ENCODE measurements around the gene C11orf58. TPM values are rescaled to one million over a fixed set of nuclear protein-coding genes. Genes with fewer than 3 reads are reported as not detected.

C11orf58 gene
- total and polyA plus RNA-seq, 8 donors: 87.9 to 405 (median 353) TPM

DNA sequence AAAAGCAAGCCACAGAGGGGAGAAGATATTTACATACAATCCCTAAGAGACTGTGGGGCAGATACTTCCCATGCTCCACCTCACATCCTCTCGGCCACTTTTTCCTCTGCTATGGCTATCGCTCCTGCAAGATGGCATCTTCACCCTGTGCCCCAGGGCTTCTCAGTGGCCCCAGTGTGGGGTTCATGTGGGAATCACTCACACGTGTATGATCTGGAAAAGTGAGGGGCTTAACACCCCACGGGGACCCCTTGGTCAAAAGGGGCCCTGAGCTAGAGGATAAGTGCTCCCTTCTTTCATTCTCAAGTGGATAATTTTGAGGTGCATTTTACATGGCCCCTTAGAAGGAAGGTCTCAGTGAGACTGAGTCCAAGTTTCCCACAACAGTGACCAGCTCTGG is 28.7 kb downstream of the C11orf58 start:
- intact Hi-C loops (cut with DNase I): no loop called here
- ATAC-seq (no peak), DNase-seq (no peak)
- Histone ChIP-seq H3K36me3 (no peaks in the 10 kb centered on the region), H3K27ac (no peak overlapping the region), H3K4me3 (no peak overlapping the region), H3K9me3 (no peaks in the 10 kb centered on the region), H3K4me1 (no peaks in the 10 kb centered on the region), H3K27me3 (no peaks in the 10 kb centered on the region)
- TF ChIP-seq, protein P1, sequence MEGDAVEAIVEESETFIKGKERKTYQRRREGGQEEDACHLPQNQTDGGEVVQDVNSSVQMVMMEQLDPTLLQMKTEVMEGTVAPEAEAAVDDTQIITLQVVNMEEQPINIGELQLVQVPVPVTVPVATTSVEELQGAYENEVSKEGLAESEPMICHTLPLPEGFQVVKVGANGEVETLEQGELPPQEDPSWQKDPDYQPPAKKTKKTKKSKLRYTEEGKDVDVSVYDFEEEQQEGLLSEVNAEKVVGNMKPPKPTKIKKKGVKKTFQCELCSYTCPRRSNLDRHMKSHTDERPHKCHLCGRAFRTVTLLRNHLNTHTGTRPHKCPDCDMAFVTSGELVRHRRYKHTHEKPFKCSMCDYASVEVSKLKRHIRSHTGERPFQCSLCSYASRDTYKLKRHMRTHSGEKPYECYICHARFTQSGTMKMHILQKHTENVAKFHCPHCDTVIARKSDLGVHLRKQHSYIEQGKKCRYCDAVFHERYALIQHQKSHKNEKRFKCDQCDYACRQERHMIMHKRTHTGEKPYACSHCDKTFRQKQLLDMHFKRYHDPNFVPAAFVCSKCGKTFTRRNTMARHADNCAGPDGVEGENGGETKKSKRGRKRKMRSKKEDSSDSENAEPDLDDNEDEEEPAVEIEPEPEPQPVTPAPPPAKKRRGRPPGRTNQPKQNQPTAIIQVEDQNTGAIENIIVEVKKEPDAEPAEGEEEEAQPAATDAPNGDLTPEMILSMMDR (IDR thresholded peaks at IDR 0.05): no peak

DNA sequence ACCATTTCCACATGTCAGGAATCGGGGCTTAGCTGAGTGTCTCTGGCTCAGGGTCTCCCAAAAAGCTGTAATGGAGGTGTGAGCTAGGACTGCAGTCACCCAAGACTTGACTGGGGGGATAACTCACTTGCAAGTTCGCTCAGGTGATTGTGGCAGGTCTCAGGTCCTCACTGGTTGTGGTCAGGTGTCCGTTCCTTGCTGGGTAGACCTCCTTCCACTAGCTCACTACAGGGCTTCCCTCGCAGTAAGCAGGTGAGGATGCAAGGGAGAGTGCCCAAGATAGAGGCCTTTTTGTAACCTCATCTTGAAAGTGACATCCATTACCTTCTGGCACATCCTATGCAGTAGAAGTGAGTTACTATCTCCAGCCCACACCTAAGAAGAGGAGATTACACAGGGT is 29.5 kb downstream of the C11orf58 start:
- Histone ChIP-seq H3K27me3 (no peaks in the 10 kb centered on the region), H3K4me3 (no peak overlapping the region), H3K27ac (no peak overlapping the region), H3K4me1 (no peaks in the 10 kb centered on the region), H3K36me3 (no peaks in the 10 kb centered on the region), H3K9me3 (no peaks in the 10 kb centered on the region)
- TF ChIP-seq, protein P1 (IDR thresholded peaks at IDR 0.05): no peak
- DNase-seq (no peak), ATAC-seq (no peak)
- intact Hi-C loops (cut with DNase I): no loop called here

DNA sequence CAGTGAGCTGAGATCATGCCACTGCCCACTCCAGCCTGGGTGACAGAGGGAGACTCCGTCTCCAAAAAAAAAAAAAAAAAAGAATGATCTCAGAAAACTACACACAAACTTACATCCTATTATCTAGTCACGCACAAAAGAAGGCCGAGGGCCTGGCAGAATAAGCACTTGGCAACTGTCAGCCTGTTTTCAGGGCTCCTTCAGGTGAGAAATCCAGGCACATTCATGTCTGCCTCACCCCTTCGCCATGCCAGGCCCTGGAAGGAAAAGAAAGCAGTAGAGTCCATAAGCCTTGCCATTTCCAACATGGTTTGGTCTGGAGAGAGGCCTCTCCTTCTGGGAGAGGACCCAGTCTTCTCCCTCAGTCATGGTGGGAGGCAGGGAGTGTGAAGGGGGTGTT is 30.9 kb downstream of the C11orf58 start:
- Histone ChIP-seq H3K27me3 (no peaks in the 10 kb centered on the region), H3K9me3 (no peaks in the 10 kb centered on the region), H3K36me3 (no peaks in the 10 kb centered on the region), H3K27ac (no peak overlapping the region), H3K4me1 (no peaks in the 10 kb centered on the region), H3K4me3 (no peak overlapping the region)
- DNase-seq: no peak
- TF ChIP-seq, protein P1 (IDR thresholded peaks at IDR 0.05): no peak
- intact Hi-C loops (cut with DNase I): no loop called here
- ATAC-seq: no peak

DNA sequence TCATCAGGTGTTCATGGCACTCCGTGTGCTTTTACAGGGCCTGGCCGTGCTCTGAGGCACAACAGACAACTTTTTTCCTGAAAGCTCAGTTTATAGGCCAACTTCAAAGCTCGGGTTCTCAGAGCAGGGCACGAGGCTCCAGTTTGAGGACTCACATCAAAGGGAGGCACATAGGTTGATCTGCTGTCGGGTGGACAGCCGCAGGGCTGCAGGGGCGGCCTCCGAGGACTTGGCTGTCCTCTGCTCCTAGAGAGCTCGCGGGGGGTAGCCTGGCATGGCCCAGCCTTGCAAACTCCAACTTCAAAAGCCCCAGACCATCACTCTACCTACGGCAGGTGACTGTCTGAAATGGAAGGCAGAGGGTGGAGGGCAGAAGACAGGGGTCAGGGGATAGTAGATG is 31.6 kb downstream of the C11orf58 start:
- H3K9me3 ChIP-seq: no peaks in the 10 kb centered on the region
- TF ChIP-seq, protein P1 (IDR thresholded peaks at IDR 0.05): no peak

DNA sequence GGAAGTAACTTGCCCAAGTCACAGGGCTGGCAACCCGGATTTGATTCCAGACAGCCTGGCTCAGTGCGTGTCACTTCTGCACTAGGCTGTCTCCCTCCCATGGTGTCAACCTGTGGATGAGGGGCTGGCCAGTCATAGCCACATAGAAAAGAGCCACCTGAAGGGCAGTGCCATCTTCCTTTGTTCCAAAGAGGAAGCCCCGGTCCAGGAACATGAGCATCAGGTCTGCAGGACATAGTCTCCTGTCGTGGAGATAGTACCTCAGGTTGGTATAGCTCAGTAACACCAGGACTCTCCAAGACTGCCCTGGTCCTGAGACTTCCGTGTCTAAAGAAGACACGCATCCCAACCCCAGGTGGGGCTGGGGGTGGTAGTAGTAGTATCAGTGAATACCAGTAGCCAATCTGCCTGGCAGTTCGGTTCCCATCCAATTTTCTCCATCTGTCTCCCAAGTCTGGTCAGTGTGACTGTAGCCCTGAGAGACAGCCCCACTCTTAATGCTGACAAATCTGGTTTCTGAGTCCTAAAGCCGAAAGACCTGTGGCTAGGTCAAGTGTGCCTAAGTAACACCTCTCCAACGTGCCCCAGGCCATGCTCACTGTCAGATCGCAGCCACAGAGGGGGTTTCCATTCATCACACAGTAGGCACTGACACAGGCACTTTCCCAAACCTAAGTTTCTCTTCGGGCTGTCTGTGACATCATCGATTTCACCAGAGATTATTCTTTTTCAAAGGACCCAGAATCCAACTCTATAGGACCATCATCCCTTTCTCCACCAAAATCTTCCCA is 33.1 kb downstream of the C11orf58 start:
- intact Hi-C loops (cut with DNase I): no loop called here
- Histone ChIP-seq H3K9me3 (no peaks in the 10 kb centered on the region), H3K27me3 (no peaks in the 10 kb centered on the region), H3K4me3 (no peak overlapping the region), H3K4me1 (no peaks in the 10 kb centered on the region), H3K27ac (no peak overlapping the region), H3K36me3 (no peaks in the 10 kb centered on the region)
- TF ChIP-seq, protein P1 (IDR thresholded peaks at IDR 0.05): no peak
- DNase-seq (no peak), ATAC-seq (no peak)

More for the DNA sequence above, 31.6 kb downstream of the C11orf58 start:
- Histone ChIP-seq H3K4me3 (no peak overlapping the region), H3K27ac (no peak overlapping the region), H3K4me1 (no peaks in the 10 kb centered on the region), H3K27me3 (no peaks in the 10 kb centered on the region), H3K36me3 (no peaks in the 10 kb centered on the region)
- DNase-seq (no peak), ATAC-seq (no peak)
- intact Hi-C loops (cut with DNase I): no loop called here
